ENCODE data around the gene CBX1.
"Not testable (repeated sequence)": the region's sequence is repeated elsewhere in the genome, so short reads cannot be mapped to it uniquely, and the experiment has no call there.

CBX1 gene

GRCh38 chr17:48123111-48123510 lies 21.8 kb upstream of the CBX1 start:
- DNase-seq = no peak

GRCh38 chr17:48122665-48123045 lies 21.4 kb upstream of the CBX1 start:
- DNase-seq = no peak

- DNase-seq = no peak
Measured at GRCh38 chr17:48121923-48122664, 20.8 kb upstream of the CBX1 start.

- DNase-seq = peak; percentile 60
Measured at GRCh38 chr17:48113201-48113676, 12.0 kb upstream of the CBX1 start.

- no peak for DNase-seq
Measured at GRCh38 chr17:48111937-48112241, 10.6 kb upstream of the CBX1 start.

- no peak for DNase-seq
Measured at GRCh38 chr17:48110761-48111160, 9.5 kb upstream of the CBX1 start.

- DNase-seq = peak; percentile 94
Measured at GRCh38 chr17:48107137-48108055, 6.1 kb upstream of the CBX1 start, which contains the start of gene SNX11. Gene SNX11 (plus strand): TSS chr17:48107766. CDS start chr17:48112044, 4,278 bp downstream.

GRCh38 chr17:48106802-48107136 lies 5.5 kb upstream of the CBX1 start:
- no peak for DNase-seq

GRCh38 chr17:48104440-48104839 lies 3.2 kb upstream of the CBX1 start:
- DNase-seq = no peak

GRCh38 chr17:48102798-48103715 lies 1.8 kb upstream of the CBX1 start:
- DNase-seq = peak; percentile 66

GRCh38 chr17:48102043-48102750 lies 919 bp upstream of the CBX1 start:
- DNase-seq = no peak

GRCh38 chr17:48100591-48101011 lies 677 bp downstream of the CBX1 start:
- DNase-seq = no peak

GRCh38 chr17:48100160-48100559 lies 1.1 kb downstream of the CBX1 start:
- DNase-seq = no peak

GRCh38 chr17:48095611-48096010 lies 5.7 kb downstream of the CBX1 start:
- DNase-seq = no peak

- no peak for DNase-seq
Measured at GRCh38 chr17:48093341-48094045, 7.8 kb downstream of the CBX1 start.

- DNase-seq = no peak
Measured at GRCh38 chr17:48084932-48085331, 16.3 kb downstream of the CBX1 start.

GRCh38 chr17:48081858-48082257 lies 19.4 kb downstream of the CBX1 start:
- no peak for DNase-seq

GRCh38 chr17:48077152-48077551 lies 24.1 kb downstream of the CBX1 start:
- DNase-seq = not testable (repeated sequence)

GRCh38 chr17:48074322-48075081 lies 26.8 kb downstream of the CBX1 start:
- peak; percentile 81 for DNase-seq

GRCh38 chr17:48073566-48074094 lies 27.6 kb downstream of the CBX1 start:
- not testable (repeated sequence) for DNase-seq

- DNase-seq = not testable (repeated sequence)
Measured at GRCh38 chr17:48072811-48073210, 28.5 kb downstream of the CBX1 start.
